H54 (cell line): ENCODE measurements around the gene USPL1.

Experiments used
- DNase-seq: peaks from one replicate; pipeline ENCODE4 v3.0.0; 2011; ENCODE audit warnings: low spot score, mixed read lengths; ENCODE audit not compliant: insufficient read length
- FAIRE-seq: peaks from 3 replicates; lab custom pipeline; 2011; peaks lifted over from hg19 to GRCh38; lab: Jason Lieb, UNC
- POLR2A ChIP-seq: IDR thresholded peaks from 2 replicates; pipeline ENCODE4 v1.6.1; 2011; ENCODE audit warnings: low read depth, mild to moderate bottlenecking, low read length

USPL1 gene

GRCh38 chr13:30705680-30706079, 88.0 kb downstream of the USPL1 start:
- TF ChIP-seq POLR2A: no peak
- no peak for DNase-seq
- no peak for FAIRE-seq

GRCh38 chr13:30708541-30708940, 90.8 kb downstream of the USPL1 start:
- FAIRE-seq (no peak), DNase-seq (no peak)
- TF ChIP-seq POLR2A: no peak
